Large intestine (tissue), 3 donors: ENCODE measurements around the gene FARP1. TPM values are rescaled to one million over a fixed set of nuclear protein-coding genes. Genes with fewer than 3 reads are reported as not detected.
"Not testable (repeated sequence)": the region's sequence is repeated elsewhere in the genome, so short reads cannot be mapped to it uniquely, and the experiment has no call there.

Source experiments
- DNase-seq, 2 donors: peaks; one replicate each; pipeline versions ENCODE4 v3.0.0 to v3.0.0-alpha.2; 2013
- H3K27ac ChIP-seq: one replicate; pipeline ENCODE4 v1.5.1; 2013; ENCODE audit warnings: low read length
- H3K27me3 ChIP-seq: 2 replicates; pipeline ENCODE4 v1.6.1; 2013; ENCODE audit warnings: low read length; ENCODE audit not compliant: control insufficient read depth, insufficient read depth
- H3K36me3 ChIP-seq: 2 replicates; pipeline ENCODE4 v1.6.1; 2013; ENCODE audit warnings: low read length; ENCODE audit not compliant: control insufficient read depth, insufficient read depth
- H3K4me1 ChIP-seq: one replicate; pipeline ENCODE4 v1.6.1; 2013; ENCODE audit warnings: low read length; ENCODE audit not compliant: control insufficient read depth, insufficient read depth
- H3K4me3 ChIP-seq: one replicate; pipeline ENCODE4 v1.5.1; 2013; ENCODE audit warnings: low read length
- H3K9me3 ChIP-seq: one replicate; pipeline ENCODE4 v1.6.1; 2013; ENCODE audit warnings: mild to moderate bottlenecking, low read depth, low read length, moderate library complexity; ENCODE audit not compliant: control insufficient read depth
- WGBS: methylation state at CpG from one replicate; pipeline ENCODE4 v1.1.5; 2013; ENCODE audit warnings: low lambda C conversion rate; ENCODE audit not compliant: insufficient coverage; 5-methylcytosine and 5-hydroxymethylcytosine counted together
- polyA plus RNA-seq: library from polyadenylated mRNA; unstranded; fragments of 120-200 nt; gene quantifications from one replicate; pipeline ENCODE4 v1.2.1, GENCODE V29; 2013

The FARP1 gene
- polyA plus RNA-seq, 1 donor = 27.6 TPM

DNA sequence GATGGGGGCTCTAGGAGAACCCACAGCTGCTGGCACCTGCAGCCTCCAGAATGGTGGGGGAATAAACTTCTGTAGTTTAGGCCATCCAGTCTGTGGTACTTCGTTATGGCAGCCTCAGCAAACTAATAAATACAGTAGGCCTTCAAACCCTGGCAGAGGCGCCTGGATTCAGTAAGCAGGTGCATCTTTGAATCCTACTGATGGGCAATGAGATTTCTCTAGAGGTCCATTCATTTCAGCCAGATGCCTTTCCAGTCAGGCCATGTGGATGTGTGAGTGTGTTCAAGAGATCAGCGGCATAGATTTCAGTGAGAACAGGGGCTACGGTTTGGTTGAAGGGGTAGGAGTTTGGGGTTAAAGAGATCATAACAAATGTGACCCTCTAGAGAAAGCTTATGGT, 217.7 kb downstream of the FARP1 start:
- WGBS = no CpG with 5 or more reads among the region's 4 CpGs
- no peak overlapping the region for H3K27ac ChIP-seq
- H3K4me1 ChIP-seq = no peaks in the 10 kb centered on the region
- H3K4me3 ChIP-seq = no peak overlapping the region
- no peak for DNase-seq
- H3K9me3 ChIP-seq = no peaks in the 10 kb centered on the region
- no peaks in the 10 kb centered on the region for H3K36me3 ChIP-seq
- H3K27me3 ChIP-seq = no peaks in the 10 kb centered on the region

DNA sequence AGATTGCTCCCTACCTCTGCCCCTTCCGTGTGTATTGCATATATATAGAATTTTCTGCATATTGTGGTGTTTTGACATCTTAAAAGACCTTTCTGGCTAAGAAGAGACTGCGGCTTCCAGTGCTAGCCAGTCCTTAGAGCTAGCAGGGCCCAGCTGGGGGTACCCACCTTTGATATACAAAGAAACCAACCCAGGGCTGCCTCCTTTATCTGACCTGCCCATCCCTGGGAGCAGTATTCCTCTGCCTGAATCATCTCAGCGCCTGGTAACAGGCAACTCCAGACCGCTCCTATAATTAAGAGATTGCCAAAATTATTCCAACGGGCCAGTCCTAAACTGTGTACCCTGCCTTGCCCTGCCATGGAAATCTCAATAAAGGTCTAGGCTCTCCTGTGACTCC, 220.4 kb downstream of the FARP1 start:
- H3K36me3 ChIP-seq = no peaks in the 10 kb centered on the region
- H3K27ac ChIP-seq = no peak overlapping the region
- H3K4me3 ChIP-seq = no peak overlapping the region
- no peaks in the 10 kb centered on the region for H3K27me3 ChIP-seq
- no peaks in the 10 kb centered on the region for H3K4me1 ChIP-seq
- no peaks in the 10 kb centered on the region for H3K9me3 ChIP-seq
- no CpG with 5 or more reads among the region's 5 CpGs for WGBS
- DNase-seq = no peak

DNA sequence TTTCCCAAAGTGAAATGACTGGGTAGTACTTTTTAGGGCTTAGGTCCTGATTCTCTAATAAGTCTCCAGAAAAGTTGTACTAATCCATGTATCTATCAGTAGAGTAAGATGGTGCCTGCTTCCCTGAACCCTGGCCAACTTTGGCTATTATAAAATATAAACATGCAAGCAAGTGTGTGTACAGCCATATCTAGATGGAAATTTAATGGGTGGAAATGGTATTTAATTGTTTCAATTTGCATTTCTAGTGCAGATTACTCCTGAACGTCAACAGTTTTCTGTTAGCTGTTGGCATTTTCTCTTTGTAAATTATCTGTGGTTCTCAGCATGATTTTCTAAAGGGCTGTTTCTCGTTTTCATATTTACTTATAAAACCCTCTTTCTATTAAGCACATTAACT, 221.3 kb downstream of the FARP1 start:
- H3K4me1 ChIP-seq = no peaks in the 10 kb centered on the region

DNA sequence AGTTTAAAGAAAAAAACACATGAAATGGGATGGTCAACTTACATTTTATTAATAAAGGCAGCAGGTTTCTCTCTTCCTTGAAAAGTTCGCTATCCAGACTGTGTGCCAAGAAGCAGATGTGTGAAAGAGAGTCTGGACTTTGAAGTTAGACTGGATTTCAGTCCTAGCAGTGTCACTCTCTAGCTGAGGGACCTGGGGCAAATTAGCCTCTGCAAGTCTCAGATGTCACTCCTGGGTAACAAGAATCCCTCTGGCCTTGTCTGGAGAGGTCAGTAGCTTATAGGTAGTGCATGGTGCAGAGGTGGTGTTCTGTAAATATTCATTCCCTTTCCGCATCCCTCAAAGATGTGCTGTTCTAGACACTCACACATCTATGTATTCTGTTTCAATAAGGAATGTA, 221.8 kb downstream of the FARP1 start:
- no peak overlapping the region for H3K27ac ChIP-seq
- no CpG with 5 or more reads among the region's 2 CpGs for WGBS
- H3K4me1 ChIP-seq = no peaks in the 10 kb centered on the region
- no peaks in the 10 kb centered on the region for H3K9me3 ChIP-seq
- DNase-seq = no peak
- no peak overlapping the region for H3K4me3 ChIP-seq
- H3K27me3 ChIP-seq = no peaks in the 10 kb centered on the region
- no peaks in the 10 kb centered on the region for H3K36me3 ChIP-seq

More for the DNA sequence above, 221.3 kb downstream of the FARP1 start:
- 80% methylated on average over 1 of the region's 2 CpGs for WGBS
- Histone ChIP-seq H3K27me3 (no peaks in the 10 kb centered on the region), H3K4me3 (no peak overlapping the region), H3K27ac (no peak overlapping the region), H3K9me3 (no peaks in the 10 kb centered on the region), H3K36me3 (no peaks in the 10 kb centered on the region)
- no peak for DNase-seq

DNA sequence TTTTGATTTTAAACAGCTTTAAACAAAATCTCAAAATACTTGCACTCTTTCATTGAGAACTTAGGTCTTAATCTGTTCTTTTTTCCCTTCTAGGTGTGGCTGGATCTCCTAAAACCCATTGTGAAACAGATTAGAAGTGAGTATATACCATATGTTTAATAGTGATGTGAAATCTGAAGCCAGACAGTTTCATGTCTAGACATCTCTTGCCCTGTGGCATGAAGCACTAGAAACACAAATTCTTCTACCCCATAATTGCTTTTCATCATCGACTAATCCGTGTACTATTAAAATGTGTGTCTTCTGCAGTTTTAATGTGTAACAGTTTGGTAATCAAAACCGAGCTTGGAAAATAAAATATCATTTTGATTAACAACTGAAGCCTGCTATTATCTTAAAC, 222.4 kb downstream of the FARP1 start:
- Histone ChIP-seq H3K4me3 (no peak overlapping the region), H3K36me3 (no peaks in the 10 kb centered on the region), H3K4me1 (no peaks in the 10 kb centered on the region), H3K27me3 (no peaks in the 10 kb centered on the region), H3K9me3 (no peaks in the 10 kb centered on the region), H3K27ac (no peak overlapping the region)
- DNase-seq = no peak
- 88% methylated on average over 1 of the region's 3 CpGs for WGBS

DNA sequence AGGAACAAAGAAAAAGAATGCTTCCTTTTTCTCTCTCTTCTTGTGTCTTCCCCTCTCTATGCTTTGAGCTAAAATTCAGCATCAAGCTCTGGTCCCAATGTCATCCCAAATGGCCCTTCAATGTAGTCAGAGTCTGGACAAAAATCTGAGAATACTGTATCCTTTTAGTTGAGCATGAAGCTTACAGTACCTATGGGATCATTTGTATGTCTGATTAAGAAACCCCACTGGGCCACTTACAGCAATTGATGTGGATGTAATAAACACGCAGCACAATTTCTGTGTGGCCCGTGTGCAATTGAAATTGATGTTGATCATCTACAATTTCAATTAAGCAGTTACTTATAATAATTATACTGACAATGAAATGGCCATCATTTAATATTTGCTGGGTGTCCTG, 223.1 kb downstream of the FARP1 start:
- H3K36me3 ChIP-seq = no peaks in the 10 kb centered on the region
- H3K27ac ChIP-seq = no peak overlapping the region
- H3K4me3 ChIP-seq = no peak overlapping the region
- DNase-seq = no peak
- no CpG with 5 or more reads among the region's 2 CpGs for WGBS
- no peaks in the 10 kb centered on the region for H3K4me1 ChIP-seq
- no peaks in the 10 kb centered on the region for H3K27me3 ChIP-seq
- no peaks in the 10 kb centered on the region for H3K9me3 ChIP-seq

DNA sequence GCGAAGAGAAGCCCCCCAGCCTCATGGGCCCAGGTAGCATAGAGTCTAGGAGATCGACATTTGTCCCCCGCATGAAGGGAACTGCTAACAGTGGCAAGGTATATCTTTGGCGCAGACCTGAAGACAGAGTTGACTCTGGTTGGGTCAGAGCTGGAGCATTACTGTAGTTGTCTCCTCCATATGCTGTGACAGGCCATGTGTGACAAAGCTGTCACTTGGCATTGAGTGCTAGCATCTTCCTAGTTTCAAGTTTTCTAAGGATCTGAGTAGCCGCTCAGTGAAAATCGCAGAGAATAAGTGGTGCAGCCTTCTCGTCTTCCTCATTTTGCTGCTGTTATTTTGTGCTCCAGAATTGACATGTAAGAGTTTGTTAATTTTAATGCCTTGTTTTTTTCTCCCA, 223.5 kb downstream of the FARP1 start:
- Histone ChIP-seq H3K4me1 (no peaks in the 10 kb centered on the region), H3K9me3 (no peaks in the 10 kb centered on the region), H3K27me3 (no peaks in the 10 kb centered on the region), H3K27ac (no peak overlapping the region), H3K36me3 (no peaks in the 10 kb centered on the region), H3K4me3 (no peak overlapping the region)
- WGBS = no CpG with 5 or more reads among the region's 7 CpGs
- DNase-seq = no peak

DNA sequence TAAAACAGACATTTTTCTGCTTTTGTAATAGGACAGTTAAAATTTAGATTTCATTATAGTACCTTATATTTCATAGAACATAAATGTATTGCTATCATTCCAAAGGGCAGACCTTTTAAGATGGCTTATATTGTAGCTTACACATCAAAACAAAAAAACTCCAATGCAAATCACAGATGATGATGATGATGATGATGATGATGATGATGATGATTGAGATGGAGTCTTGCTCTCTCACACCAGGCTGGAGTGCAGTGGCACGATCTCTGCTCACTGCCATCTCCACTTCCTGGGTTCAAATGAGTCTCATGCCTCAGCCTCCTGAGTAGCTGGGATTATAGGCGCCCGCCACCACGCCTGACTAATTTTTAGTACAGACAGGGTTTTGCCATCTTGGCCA, 224.1 kb downstream of the FARP1 start:
- H3K27ac ChIP-seq = no peak overlapping the region
- DNase-seq = no peak
- no CpG with 5 or more reads among the region's 4 CpGs for whole genome bisulfite sequencing
- no peak overlapping the region for H3K4me3 ChIP-seq
- H3K27me3 ChIP-seq = no peaks in the 10 kb centered on the region
- H3K4me1 ChIP-seq = peaks cover 3% of the 10 kb centered on the region
- no peaks in the 10 kb centered on the region for H3K36me3 ChIP-seq
- H3K9me3 ChIP-seq = no peaks in the 10 kb centered on the region

DNA sequence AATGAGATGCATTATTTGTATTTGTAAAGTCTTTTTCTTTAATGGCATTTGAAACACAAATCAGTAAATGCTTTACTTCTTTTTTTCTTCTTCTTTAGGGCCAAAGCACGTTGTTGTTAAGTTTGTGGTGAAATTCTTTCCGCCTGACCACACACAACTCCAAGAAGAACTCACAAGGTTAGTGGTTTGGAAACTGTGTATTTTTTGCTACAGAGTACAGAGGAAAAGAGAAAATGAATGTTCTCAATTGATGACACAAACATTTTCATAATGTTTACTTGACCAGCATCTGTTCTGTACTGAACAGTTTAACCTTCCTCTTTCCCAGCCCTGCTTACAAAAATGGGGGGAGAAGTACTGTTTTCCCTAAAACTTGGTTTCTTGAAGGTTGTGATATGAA, 225.1 kb downstream of the FARP1 start:
- Histone ChIP-seq H3K4me1 (peaks cover 3% of the 10 kb centered on the region), H3K27ac (peak overlapping the region; percentile 23), H3K9me3 (no peaks in the 10 kb centered on the region), H3K36me3 (no peaks in the 10 kb centered on the region), H3K4me3 (no peak overlapping the region), H3K27me3 (no peaks in the 10 kb centered on the region)
- whole genome bisulfite sequencing = no CpG with 5 or more reads among the region's 2 CpGs
- DNase-seq = peak in 1 of 2 donors; percentile 33

DNA sequence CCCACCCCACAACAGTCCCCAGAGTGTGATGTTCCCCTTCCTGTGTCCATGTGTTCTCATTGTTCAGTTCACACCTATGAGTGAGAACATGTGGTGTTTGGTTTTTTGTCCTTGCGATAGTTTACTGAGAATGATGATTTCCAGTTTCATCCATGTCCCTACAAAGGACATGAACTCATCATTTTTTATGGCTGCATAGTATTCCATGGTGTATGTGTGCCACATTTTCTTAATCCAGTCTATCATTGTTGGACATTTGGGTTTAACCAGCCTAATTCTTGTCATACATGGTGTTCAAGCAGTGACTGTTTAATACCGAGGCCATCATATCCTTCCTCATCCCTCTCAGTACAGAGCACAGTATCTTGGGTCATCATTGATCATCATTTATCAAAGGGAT, 226.6 kb downstream of the FARP1 start:
- no CpG with 5 or more reads among the region's 2 CpGs for WGBS
- DNase-seq, H3K4me1 ChIP-seq, H3K36me3 ChIP-seq, H3K9me3 ChIP-seq, H3K4me3 ChIP-seq, H3K27me3 ChIP-seq: not testable (repeated sequence)
- peak overlapping the region; percentile 59 for H3K27ac ChIP-seq

DNA sequence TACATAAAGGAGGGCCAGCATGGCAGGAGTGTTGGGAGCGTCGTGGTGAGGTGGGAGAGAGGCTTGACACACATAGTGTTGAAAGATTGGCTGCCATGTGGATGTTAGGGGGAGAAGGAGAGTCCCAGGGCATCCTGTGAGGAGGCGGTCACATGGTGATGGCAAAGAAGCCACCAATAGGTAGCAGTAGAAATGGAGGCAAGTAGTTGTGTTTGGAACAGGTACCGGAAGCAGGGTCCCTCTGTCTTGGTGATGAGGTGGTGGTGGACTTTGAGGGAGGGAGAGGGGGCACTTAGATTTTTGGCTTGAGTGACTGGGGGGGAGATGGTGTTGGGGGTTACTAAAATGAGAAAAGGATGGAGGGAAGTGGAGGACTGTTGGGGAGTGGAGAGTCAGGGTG, 227.4 kb downstream of the FARP1 start:
- no peaks in the 10 kb centered on the region for H3K9me3 ChIP-seq
- H3K4me3 ChIP-seq = no peak overlapping the region
- H3K4me1 ChIP-seq = peaks cover 3% of the 10 kb centered on the region
- WGBS = no CpG with 5 or more reads among the region's 4 CpGs
- no peak for DNase-seq
- H3K36me3 ChIP-seq = no peaks in the 10 kb centered on the region
- peak overlapping the region; percentile 59 for H3K27ac ChIP-seq
- H3K27me3 ChIP-seq = no peaks in the 10 kb centered on the region
